ENCODE measurements around the gene ICAM3.
"Not testable (repeated sequence)": the region's sequence is repeated elsewhere in the genome, so short reads cannot be mapped to it uniquely, and the experiment has no call there.

ICAM3 gene

GRCh38 chr19:10343495-10343894 is 4.1 kb upstream of the ICAM3 start:
- no peak for DNase-seq

GRCh38 chr19:10339977-10340376 is 553 bp upstream of the ICAM3 start:
- no peak for DNase-seq

GRCh38 chr19:10338940-10339339 is 484 bp downstream of the ICAM3 start:
- DNase-seq, result no peak

GRCh38 chr19:10336725-10337124 is 2.7 kb downstream of the ICAM3 start:
- not testable (repeated sequence) for DNase-seq

GRCh38 chr19:10335352-10335985 is 4.0 kb downstream of the ICAM3 start:
- no peak for DNase-seq

GRCh38 chr19:10334588-10335351 is 4.7 kb downstream of the ICAM3 start:
- no peak for DNase-seq

GRCh38 chr19:10333758-10334587 is 5.5 kb downstream of the ICAM3 start:
- DNase-seq, result no peak

GRCh38 chr19:10332965-10333757 is 6.3 kb downstream of the ICAM3 start, which contains the start of gene RAVER1:
TSS of gene RAVER1 (minus strand) at chr19:10333529. CDS start at chr19:10333507, 22 bp downstream.
- DNase-seq, result peak; percentile 93 to 98

- no peak for DNase-seq
Measured at GRCh38 chr19:10332158-10332964, 7.1 kb downstream of the ICAM3 start.

GRCh38 chr19:10329555-10329954 is 9.9 kb downstream of the ICAM3 start:
- DNase-seq, result no peak

GRCh38 chr19:10328558-10329429 is 10.6 kb downstream of the ICAM3 start:
- DNase-seq, result no peak

GRCh38 chr19:10327793-10328192 is 11.6 kb downstream of the ICAM3 start:
- no peak for DNase-seq

GRCh38 chr19:10325732-10326131 is 13.7 kb downstream of the ICAM3 start:
- no peak for DNase-seq

- no peak for DNase-seq
Measured at GRCh38 chr19:10321874-10322835, 17.3 kb downstream of the ICAM3 start.

GRCh38 chr19:10321417-10321797 is 18.0 kb downstream of the ICAM3 start:
- no peak for DNase-seq

GRCh38 chr19:10320602-10321416 is 18.6 kb downstream of the ICAM3 start:
- no peak for DNase-seq

GRCh38 chr19:10318807-10319682 is 20.4 kb downstream of the ICAM3 start:
- DNase-seq, result no peak
